Stimulated activated CD8-positive, alpha-beta memory T cell treated with anti-CD3 and anti-CD28 coated beads, Interleukin-7, amount 100 ng/mL, for 1 hour (primary cell): ENCODE data around the gene IFT172.
"Not testable (repeated sequence)": the region's sequence is repeated elsewhere in the genome, so short reads cannot be mapped to it uniquely, and the experiment has no call there.

Experiments used
- DNase-seq, 2 donors: peaks; one replicate each; pipeline ENCODE4 v3.0.0-alpha.2; 2020; ENCODE audit warnings: low read depth in 2 of 2

Gene IFT172

GRCh38 chr2:27493948-27494283 is 4.4 kb upstream of the IFT172 start:
- DNase-seq, result no peak

DNA sequence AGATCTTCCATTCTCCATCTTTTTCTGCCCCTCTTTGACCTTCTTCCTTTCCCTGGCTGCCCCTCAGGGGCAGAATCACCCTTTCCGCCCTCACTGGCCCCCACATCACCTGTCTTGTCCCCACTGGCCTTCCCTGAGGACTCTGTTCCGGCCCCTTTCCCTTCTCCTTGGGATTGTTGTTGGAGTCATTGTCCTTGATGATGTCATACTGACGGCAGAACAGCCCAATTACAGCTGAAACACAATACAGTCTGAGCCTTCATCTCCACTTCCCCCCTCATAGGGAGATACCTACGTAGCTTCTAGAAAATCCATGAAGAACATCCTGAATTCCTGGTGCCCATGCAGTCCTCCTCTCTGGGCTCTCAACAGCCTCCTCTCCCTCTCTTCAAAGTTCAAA is 3.0 kb upstream of the IFT172 start:
- DNase-seq, result no peak

GRCh38 chr2:27489118-27489497 is 435 bp downstream of the IFT172 start:
- DNase-seq, result no peak

DNA sequence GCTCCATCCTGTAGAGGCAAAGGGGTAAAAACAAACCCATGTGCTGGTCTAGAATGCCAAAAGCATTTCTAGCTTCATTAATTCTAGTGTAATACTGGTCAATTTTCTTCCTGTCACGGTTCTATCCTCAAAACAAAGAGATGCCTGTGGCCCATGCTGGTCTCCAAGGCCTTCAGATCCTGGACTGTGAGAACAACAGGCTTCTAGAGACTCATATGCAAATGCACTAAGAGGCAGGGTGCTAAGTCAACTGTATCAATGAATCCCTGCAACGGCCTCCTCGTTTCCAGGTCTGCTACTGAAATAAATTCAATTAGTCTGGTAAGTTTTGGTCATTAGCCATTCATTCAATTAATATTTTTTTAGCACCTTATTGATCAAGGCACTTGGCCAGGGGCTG is 4.0 kb downstream of the IFT172 start:
- no peak for DNase-seq

DNA sequence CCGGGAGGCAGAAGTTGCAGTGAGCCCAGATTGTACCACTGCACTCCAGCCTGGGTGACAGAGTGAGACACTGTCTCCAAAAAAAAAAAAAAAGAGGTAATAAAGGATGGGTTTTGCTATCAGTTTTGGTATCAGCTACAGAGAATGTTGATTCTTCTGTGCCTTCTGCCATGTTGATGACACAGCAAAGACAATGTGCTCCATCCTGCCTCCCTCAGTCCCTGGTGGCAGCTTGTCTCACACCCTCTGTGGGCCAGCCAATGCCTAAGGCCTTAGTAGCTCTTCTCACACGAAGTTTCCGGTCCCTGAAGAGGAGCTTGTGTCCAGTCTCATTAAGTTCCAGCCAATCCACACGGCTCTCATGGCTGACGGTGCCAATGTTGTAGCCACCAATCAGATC is 17.6 kb downstream of the IFT172 start:
- no peak for DNase-seq

- no peak for DNase-seq
These were observed 25.1 kb downstream of the IFT172 start for GRCh38 chr2:27464443-27464842.

DNA sequence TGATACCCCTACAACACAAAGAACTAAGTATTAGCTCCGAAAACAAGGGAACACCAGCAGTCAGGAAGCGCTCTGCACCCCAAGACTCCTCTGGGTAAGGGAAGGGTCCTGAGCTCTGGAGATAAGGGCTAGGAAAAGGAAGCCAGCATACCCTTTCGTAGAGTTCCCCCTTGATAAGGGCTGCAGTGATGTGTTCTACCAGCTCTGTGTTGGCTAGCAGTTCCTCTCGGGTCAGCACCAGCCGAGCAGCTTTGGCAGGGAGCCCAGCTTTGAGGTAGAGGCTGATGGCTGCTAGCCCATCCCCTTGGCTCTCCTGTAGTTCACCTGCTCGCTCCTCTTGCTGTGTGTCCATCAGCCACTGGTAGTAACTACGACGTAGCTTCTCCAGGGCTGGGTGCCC is 28.4 kb downstream of the IFT172 start:
- DNase-seq, result no peak

DNA sequence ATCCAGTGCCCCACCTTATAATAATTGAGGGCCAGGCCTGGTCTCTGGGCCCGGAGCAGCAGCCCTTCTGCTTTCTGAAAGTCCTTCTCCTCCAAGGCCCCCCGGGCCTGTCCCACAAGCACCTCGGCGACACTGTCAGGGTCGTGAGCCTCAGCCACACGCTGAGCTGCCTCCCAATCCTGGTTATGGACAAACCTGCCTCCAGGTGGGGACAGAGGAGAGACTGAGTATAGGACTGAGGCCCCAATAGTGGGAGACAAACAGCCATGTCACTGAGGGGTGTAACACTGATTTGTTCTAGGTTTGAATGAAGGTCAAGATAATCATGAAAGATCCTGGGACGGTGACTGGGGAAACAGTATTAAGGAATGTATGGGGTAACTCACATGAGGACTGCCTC is 35.6 kb downstream of the IFT172 start:
- DNase-seq, result no peak

GRCh38 chr2:27451095-27451494 is 38.4 kb downstream of the IFT172 start:
- no peak for DNase-seq

DNA sequence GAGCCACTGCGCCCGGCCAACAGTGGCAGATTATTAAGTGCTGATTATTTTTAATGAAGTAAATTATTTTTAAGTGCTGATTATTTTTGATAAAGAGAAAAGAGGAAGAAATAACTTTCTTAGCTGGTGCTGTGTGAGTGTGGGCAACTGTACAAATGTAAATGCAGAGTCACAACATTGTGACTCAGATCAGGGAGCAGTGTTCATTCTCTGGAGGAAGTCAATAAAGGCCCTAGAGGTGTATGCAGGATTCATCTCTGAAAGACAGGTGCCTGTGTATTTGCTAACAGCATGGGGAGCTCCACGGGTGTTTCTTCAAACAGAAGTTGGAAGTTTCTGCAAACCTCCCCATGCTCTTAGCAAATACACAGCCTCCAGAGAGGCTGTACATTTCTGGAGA is 41.2 kb downstream of the IFT172 start:
- DNase-seq, result no peak

DNA sequence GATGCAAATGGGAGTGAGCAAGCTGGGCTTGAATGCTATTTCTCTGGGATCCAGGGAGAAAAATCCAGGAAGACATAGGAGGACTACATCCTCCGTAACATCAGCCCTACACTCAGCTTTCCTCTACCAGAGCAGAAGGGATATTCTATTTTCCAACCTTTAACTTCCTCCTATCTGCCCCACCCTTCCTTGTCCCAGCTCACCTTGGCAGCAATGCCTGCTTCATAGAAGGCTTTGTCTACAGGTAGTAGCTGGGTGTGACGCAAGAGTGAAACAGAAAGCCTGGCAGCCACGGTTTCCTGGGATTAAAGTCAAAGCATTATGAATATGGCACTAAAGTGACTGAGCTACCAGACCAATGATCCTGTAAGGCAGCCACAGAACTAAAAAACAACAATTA is 43.5 kb downstream of the IFT172 start:
- no peak for DNase-seq

GRCh38 chr2:27445615-27446014 is 43.9 kb downstream of the IFT172 start:
- DNase-seq, result no peak

- no peak for DNase-seq
These were observed 44.4 kb downstream of the IFT172 start for GRCh38 chr2:27445155-27445554.

DNA sequence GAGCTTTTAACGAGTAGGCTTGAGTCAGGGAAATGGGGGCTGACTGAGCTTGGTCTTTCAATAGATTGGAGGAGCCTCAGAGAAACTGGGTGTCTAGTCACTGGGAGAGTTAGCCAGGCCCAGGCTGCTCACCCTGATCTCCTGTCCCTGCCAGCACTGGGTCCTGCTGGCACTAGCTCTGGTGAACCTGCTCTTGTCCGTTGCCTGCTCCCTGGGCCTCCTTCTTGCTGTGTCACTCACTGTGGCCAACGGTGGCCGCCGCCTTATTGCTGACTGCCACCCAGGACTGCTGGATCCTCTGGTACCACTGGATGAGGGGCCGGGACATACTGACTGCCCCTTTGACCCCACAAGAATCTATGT is 46.6 kb downstream of the IFT172 start:
- no peak for DNase-seq

DNA sequence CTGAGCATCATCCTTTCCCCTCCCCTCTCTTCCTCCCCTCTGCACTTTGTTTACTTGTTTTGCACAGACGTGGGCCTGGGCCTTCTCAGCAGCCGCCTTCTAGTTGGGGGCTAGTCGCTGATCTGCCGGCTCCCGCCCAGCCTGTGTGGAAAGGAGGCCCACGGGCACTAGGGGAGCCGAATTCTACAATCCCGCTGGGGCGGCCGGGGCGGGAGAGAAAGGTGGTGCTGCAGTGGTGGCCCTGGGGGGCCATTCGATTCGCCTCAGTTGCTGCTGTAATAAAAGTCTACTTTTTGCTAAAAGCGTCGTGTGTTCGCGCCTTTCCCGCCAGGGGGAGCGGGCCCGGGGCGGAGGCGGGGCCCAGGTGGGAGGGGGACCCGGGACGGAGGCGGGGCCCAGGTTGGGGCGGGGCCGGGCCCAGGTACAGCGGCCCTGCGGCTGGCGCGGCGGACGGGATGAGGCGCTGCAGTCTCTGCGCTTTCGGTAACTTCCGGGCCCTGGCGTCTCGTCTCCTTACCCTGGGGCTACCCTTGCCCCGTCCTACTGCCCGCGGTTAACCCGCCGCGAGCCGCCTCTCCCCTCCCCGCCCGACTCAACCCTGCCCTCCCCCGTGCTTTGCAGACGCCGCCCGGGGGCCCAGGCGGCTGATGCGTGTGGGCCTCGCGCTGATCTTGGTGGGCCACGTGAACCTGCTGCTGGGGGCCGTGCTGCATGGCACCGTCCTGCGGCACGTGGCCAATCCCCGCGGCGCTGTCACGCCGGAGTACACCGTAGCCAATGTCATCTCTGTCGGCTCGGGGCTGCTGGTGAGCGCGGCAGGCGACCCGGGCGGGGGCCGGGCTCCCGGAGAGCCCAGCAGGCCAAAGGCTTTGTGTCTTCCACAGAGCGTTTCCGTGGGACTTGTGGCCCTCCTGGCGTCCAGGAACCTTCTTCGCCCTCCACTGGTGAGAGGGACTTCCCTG is 47.3 kb downstream of the IFT172 start, which contains the start of gene KRTCAP3:
KRTCAP3 (plus strand) TSS at position 424 of the 962 bp plus-strand sequence; CDS start at position 456, 32 bp downstream.
- no peak for DNase-seq

- DNase-seq, result no peak
These were observed 48.2 kb downstream of the IFT172 start for GRCh38 chr2:27441226-27441926.

DNA sequence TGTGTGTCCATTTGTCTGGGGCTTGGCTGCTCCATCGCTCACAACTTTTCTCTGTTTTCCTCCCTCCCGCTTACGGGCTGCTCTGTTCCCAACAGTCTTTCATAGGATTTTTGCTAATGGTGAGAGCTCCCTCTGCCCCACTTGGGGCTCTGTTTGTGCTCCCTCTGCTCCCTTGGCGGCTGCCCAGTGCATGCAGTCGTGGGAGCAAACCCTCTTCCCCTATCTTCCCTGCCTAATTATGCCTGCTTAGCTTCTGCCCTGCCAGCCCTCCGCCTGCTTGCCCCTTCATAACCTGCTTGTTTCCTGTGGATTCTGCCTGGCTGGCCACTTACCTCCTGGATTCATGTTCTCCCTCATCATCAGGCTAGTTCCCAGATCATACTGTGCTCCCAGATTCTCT is 53.9 kb downstream of the IFT172 start:
- DNase-seq, result no peak

- no peak for DNase-seq
These were observed 58.1 kb downstream of the IFT172 start for GRCh38 chr2:27431395-27431794.

GRCh38 chr2:27428978-27429541 is 60.5 kb downstream of the IFT172 start:
- peak; percentile 45 to 52 for DNase-seq

GRCh38 chr2:27428213-27428977 is 61.1 kb downstream of the IFT172 start, which contains the start of gene NRBP1:
TSS of gene NRBP1 (plus strand) at chr2:27428631. CDS start at chr2:27433274, 4,643 bp downstream.
- peak; percentile 78 to 86 for DNase-seq

GRCh38 chr2:27427863-27428212 is 61.7 kb downstream of the IFT172 start:
- no peak for DNase-seq

DNA sequence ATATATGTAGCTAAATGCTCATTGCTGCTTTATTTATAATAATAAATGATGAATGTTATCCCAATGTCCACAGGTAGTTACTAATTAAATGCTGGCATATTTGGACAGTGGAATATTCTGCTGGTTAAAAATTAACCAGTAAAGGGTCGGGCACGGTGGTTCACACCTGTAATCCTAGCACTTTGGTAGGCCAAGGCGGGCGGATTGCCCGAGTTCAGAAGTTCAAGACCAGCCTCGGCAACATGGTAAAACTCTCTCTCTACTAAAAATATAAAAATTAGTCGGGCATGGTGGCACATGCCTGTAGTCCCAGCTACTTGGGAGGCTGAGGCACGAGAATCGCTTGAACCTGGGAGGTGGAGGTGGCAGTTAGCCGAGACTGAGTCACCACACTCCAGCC is 64.5 kb downstream of the IFT172 start:
- DNase-seq, result not testable (repeated sequence)
